WTC11 (cell line): ENCODE measurements around the gene BBS1. TPM values are rescaled to one million over a fixed set of nuclear protein-coding genes. Genes with fewer than 3 reads are reported as not detected.

ENCODE experiments used
- ATAC-seq: fragments of 200-7000 bp; cut with Tn5 transposase; 2 replicates; pipeline ENCODE4 v1.10.0; 2021; ENCODE audit warnings: mild to moderate bottlenecking, moderate library complexity
- CTCF ChIA-PET: fragments of 300-600 bp; sonication (Branson Sonifier 250); formaldehyde crosslinking; loops from one replicate; lab custom pipeline; 2021; ENCODE audit warnings: antibody characterized with exemption; lab: Charles Lee
- POLR2A ChIA-PET: fragments of 350-600 bp; sonication (Branson Sonifier 250); formaldehyde crosslinking; loops from one replicate; lab custom pipeline; 2021; ENCODE audit warnings: antibody characterized with exemption; lab: Charles Lee
- DNase-seq: peaks from one replicate; pipeline ENCODE4 v3.0.0; 2021; ENCODE audit warnings: low spot score
- H3K27ac Mint-ChIP-seq: 2 replicates; pipeline ENCODE4 v1.8.0; 2021; ENCODE audit warnings: mixed read lengths
- H3K27me3 Mint-ChIP-seq: 2 replicates; pipeline ENCODE4 v1.8.0; 2021; ENCODE audit warnings: low read depth, mild to moderate bottlenecking, moderate library complexity, mixed read lengths
- H3K36me3 Mint-ChIP-seq: 2 replicates; pipeline ENCODE4 v1.8.0; 2021; ENCODE audit warnings: mixed read lengths
- H3K4me1 Mint-ChIP-seq: 2 replicates; pipeline ENCODE4 v1.8.0; 2022; ENCODE audit warnings: mixed read lengths
- H3K4me3 Mint-ChIP-seq: 2 replicates; pipeline ENCODE4 v1.8.0; 2021; ENCODE audit warnings: mild to moderate bottlenecking, moderate library complexity, mixed read lengths
- H3K9me3 Mint-ChIP-seq: 2 replicates; pipeline ENCODE4 v1.8.0; 2021; ENCODE audit warnings: mixed read lengths
- CREB1 ChIP-seq: sonication (generic); formaldehyde crosslinking; IDR thresholded peaks from 2 replicates; pipeline ENCODE4 v1.8.0; 2023; ENCODE audit warnings: mild to moderate bottlenecking, missing genetic modification reagents
- CREM ChIP-seq: sonication (generic); formaldehyde crosslinking; IDR thresholded peaks from 2 replicates; pipeline ENCODE4 v1.8.1; 2022; ENCODE audit warnings: mild to moderate bottlenecking, missing genetic modification reagents, moderate library complexity
- ELF4 ChIP-seq: sonication (generic); formaldehyde crosslinking; IDR thresholded peaks from 2 replicates; pipeline ENCODE4 v1.8.1; 2022; ENCODE audit warnings: low read depth, mild to moderate bottlenecking, moderate library complexity, missing genetic modification reagents
- ETV6 ChIP-seq: sonication (generic); formaldehyde crosslinking; IDR thresholded peaks from 2 replicates; pipeline ENCODE4 v1.8.1; 2022; ENCODE audit warnings: mild to moderate bottlenecking, missing genetic modification reagents
- FOXJ3 ChIP-seq: sonication (generic); formaldehyde crosslinking; IDR thresholded peaks from 2 replicates; pipeline ENCODE4 v1.9.0; 2021; ENCODE audit warnings: missing genetic modification reagents, mild to moderate bottlenecking, borderline replicate concordance
- HMGXB4 ChIP-seq: sonication (generic); formaldehyde crosslinking; IDR thresholded peaks from 2 replicates; pipeline ENCODE4 v1.8.1; 2023; ENCODE audit warnings: mild to moderate bottlenecking, moderate library complexity, missing genetic modification reagents
- JAZF1 ChIP-seq: fragments of 250-450 bp; sonication (Bioruptor Pico); IDR thresholded peaks from 2 replicates; pipeline ENCODE4 v1.9.0; 2021; ENCODE audit warnings: moderate library complexity, mild to moderate bottlenecking, inconsistent platforms
- KAT7 ChIP-seq: sonication (generic); formaldehyde crosslinking; IDR thresholded peaks from 2 replicates; pipeline ENCODE4 v1.8.1; 2023; ENCODE audit warnings: missing genetic modification reagents, mild to moderate bottlenecking, borderline replicate concordance
- MAX ChIP-seq: sonication (generic); formaldehyde crosslinking; IDR thresholded peaks from 2 replicates; pipeline ENCODE4 v1.8.0; 2022; ENCODE audit warnings: mild to moderate bottlenecking, missing genetic modification reagents
- MLX ChIP-seq: sonication (generic); formaldehyde crosslinking; IDR thresholded peaks from 2 replicates; pipeline ENCODE4 v1.8.1; 2023; ENCODE audit warnings: mild to moderate bottlenecking, missing genetic modification reagents, moderate library complexity
- NFATC4 ChIP-seq: fragments of 250-450 bp; sonication (Bioruptor Pico); IDR thresholded peaks from 2 replicates; pipeline ENCODE4 v1.9.0; 2021; ENCODE audit warnings: mild to moderate bottlenecking
- RORB ChIP-seq: fragments of 250-450 bp; sonication (Bioruptor Pico); IDR thresholded peaks from 2 replicates; pipeline ENCODE4 v1.9.0; 2021; ENCODE audit warnings: mild to moderate bottlenecking
- SMAD4 ChIP-seq: sonication (generic); formaldehyde crosslinking; IDR thresholded peaks from 2 replicates; pipeline ENCODE4 v1.8.0; 2022; ENCODE audit warnings: mild to moderate bottlenecking, missing genetic modification reagents
- STAT6 ChIP-seq: sonication (generic); formaldehyde crosslinking; conservative IDR thresholded peaks from 2 replicates; pipeline ENCODE4 v1.8.1; 2023; ENCODE audit warnings: mild to moderate bottlenecking, low read depth, missing genetic modification reagents, moderate library complexity
- TCF7 ChIP-seq: sonication (generic); formaldehyde crosslinking; IDR thresholded peaks from 2 replicates; pipeline ENCODE4 v1.8.0; 2022; ENCODE audit warnings: mild to moderate bottlenecking, low read depth, missing genetic modification reagents, moderate library complexity
- ZNF138 ChIP-seq: sonication (generic); formaldehyde crosslinking; conservative IDR thresholded peaks from 2 replicates; pipeline ENCODE4 v1.8.1; 2022; ENCODE audit warnings: mild to moderate bottlenecking, moderate library complexity, missing genetic modification reagents
- ZNF423 ChIP-seq: fragments of 250-450 bp; sonication (Bioruptor Pico); IDR thresholded peaks from 2 replicates; pipeline ENCODE4 v2.1.2; 2022; ENCODE audit warnings: mild to moderate bottlenecking, moderate library complexity
- ZNF425 ChIP-seq: fragments of 250-450 bp; sonication (Bioruptor Pico); conservative IDR thresholded peaks from 2 replicates; pipeline ENCODE4 v1.9.0; 2021; ENCODE audit warnings: mild to moderate bottlenecking
- ZNF512 ChIP-seq: sonication (generic); formaldehyde crosslinking; IDR thresholded peaks from 2 replicates; pipeline ENCODE4 v1.8.1; 2022; ENCODE audit warnings: missing genetic modification reagents, borderline replicate concordance
- ZSCAN18 ChIP-seq: fragments of 250-450 bp; sonication (Bioruptor Pico); IDR thresholded peaks from 2 replicates; pipeline ENCODE4 v2.1.2; 2022; ENCODE audit warnings: mild to moderate bottlenecking, moderate library complexity
- total RNA-seq: library from RNA; stranded (reverse); gene quantifications from 3 replicates; pipeline ENCODE4 v1.2.3, GENCODE V29; 2021

The BBS1 gene
- total RNA-seq, 1 experiment from 2014 or later: 26.8 TPM

GRCh38 chr11:66529655-66530054 lies 19.2 kb downstream of the BBS1 start:
- no peak for ATAC-seq
- Mint-ChIP-seq H3K27me3 (no peaks in the 10 kb centered on the region), H3K9me3 (no peaks in the 10 kb centered on the region), H3K4me3 (no peak overlapping the region), H3K36me3 (peaks cover 5% of the 10 kb centered on the region; the same call in 1 of the 2 replicates), H3K27ac (no peak overlapping the region), H3K4me1 (peaks cover 3% of the 10 kb centered on the region)
- ChIA-PET POLR2A (no interaction called here), CTCF (interaction anchor here (1.4 kb wide), 1 partner anchor 149 kb away, joined by 6 read pairs; no protein-coding TSS in a partner anchor)
- TF ChIP-seq ZSCAN18 (CRISPR knock-in tag) (no peak), TCF7 (CRISPR knock-in tag) (no peak), CREM (CRISPR knock-in tag) (no peak), MAX (CRISPR knock-in tag) (no peak), NFATC4 (no peak), FOXJ3 (CRISPR knock-in tag) (no peak), CREB1 (CRISPR knock-in tag) (no peak), HMGXB4 (CRISPR knock-in tag) (no peak), ZNF512 (CRISPR knock-in tag) (no peak), JAZF1 (CRISPR knock-in tag) (no peak), SMAD4 (no peak), ETV6 (CRISPR knock-in tag) (no peak), MLX (CRISPR knock-in tag) (no peak), RORB (CRISPR knock-in tag) (no peak), ZNF423 (CRISPR knock-in tag) (no peak)
- no peak for DNase-seq

GRCh38 chr11:66530927-66531709 lies 20.7 kb downstream of the BBS1 start:
- Mint-ChIP-seq H3K36me3 (peaks cover 11% of the 10 kb centered on the region), H3K27me3 (no peaks in the 10 kb centered on the region), H3K27ac (no peak overlapping the region), H3K4me3 (no peak overlapping the region), H3K4me1 (peaks cover 3% of the 10 kb centered on the region), H3K9me3 (no peaks in the 10 kb centered on the region)
- DNase-seq: no peak
- ChIA-PET CTCF (interaction anchor here (2.0 kb wide), 1 partner anchor 40 kb away, joined by 8 read pairs; no protein-coding TSS in a partner anchor), POLR2A (no interaction called here)
- ATAC-seq: no peak
- TF ChIP-seq FOXJ3 (CRISPR knock-in tag) (no peak), ELF4 (no peak), ZNF425 (CRISPR knock-in tag) (no peak), STAT6 (no peak), ZNF138 (no peak), KAT7 (CRISPR knock-in tag) (no peak)
